ACHN (cell line): ENCODE data around the gene MAMLD1.

ENCODE experiments used
- DNase-seq: peaks from one replicate; pipeline ENCODE4 v3.0.0-alpha.2; 2015
- in situ Hi-C: cut with HindIII; loops from 2 replicates; pipeline ENCODE4 v1.10.0; 2017; ENCODE audit warnings: low sequenced_read_pairs, low pct_ligation_motif_present, low pct_unique_long_range_greater_than_20kb

The MAMLD1 gene

GRCh38 chrX:150449313-150449712 lies 86.2 kb downstream of the MAMLD1 start:
- DNase-seq, result no peak
- in situ Hi-C loops, result no loop called here

DNA sequence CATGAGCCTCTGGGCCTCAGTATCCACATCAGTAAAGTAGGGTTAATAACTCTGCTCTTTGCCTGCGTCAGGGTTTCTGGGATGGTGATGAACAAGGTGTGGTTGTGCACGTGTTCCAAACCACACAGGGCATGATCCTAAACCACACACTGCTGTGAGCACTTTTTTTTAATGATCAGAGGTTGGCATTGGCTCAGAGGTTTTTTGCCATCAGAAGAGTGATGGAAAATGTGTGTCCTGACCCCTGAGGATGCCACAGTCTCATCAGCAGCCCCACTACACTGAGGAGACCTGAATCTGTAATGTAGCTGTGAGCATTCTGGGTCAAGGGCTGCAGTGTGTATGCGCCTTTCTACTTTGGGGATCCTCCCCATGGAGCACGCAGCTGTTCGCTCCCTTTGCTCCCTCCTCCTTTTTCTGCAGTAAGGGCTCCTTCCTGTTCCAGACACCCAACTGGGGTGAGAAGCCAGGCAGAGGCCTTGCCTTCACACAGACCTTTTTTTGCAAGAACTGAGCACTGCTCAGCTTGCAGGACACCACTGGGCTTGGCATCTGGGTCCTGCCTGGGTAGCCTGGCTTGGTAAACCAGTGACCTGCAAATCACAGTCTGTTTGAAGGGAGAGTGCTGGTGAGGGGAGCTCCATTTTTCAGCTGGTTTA lies 87.5 kb downstream of the MAMLD1 start:
- no peak for DNase-seq
- in situ Hi-C loops, result no loop called here

GRCh38 chrX:150451953-150452352 lies 88.8 kb downstream of the MAMLD1 start:
- in situ Hi-C loops, result no loop called here
- no peak for DNase-seq

GRCh38 chrX:150454083-150454482 lies 91.0 kb downstream of the MAMLD1 start:
- in situ Hi-C loops, result no loop called here
- DNase-seq, result no peak

DNA sequence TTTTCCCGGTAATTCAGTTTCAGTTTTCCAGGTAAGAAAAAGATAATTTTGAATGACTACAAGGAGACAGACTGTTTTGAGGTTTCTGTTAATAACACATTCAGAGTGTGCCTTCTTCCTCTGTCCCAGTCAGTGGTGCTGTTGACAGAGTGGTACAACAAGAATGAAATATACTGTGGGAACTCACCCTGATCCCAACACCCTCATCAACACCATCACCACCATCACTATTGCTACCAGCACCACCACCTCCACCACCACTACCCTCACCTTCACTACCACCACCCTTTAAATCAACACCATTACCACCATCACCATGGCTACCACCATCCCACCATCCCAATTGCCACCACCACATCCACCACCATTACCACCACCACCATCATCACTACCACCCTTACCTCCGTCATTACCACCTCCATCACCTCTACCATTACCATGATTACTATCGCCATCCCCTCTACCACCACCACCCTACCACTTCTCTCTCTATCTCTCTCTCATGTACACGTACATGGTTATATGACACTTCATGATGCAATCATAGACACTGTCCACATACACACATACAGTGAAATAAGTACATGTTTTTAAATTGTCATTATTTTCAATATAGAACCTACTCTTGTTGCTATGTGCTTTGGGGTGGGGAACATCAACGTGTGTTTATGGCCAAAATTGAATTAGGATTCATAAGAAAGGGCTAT lies 91.5 kb downstream of the MAMLD1 start:
- in situ Hi-C loops, result no loop called here

DNA sequence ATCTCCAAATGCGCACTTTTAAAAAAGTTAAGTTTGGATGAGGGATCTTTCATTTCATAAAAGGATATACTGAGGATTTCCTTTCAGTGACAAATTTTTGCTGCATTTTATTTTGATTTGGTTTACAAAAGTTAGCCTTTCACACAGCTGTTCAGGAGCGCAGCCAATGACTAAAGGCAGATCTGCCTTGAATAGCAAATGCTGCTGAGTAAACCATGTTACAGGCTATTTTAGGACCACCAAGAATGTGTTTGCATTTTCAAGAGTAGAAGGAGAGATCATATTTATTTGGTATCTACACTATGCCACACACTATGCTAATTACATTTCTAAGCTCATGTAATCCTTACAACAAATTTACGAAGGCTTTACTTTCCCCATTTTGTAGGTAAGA lies 92.1 kb downstream of the MAMLD1 start:
- no peak for DNase-seq

More for the DNA sequence above, 91.5 kb downstream of the MAMLD1 start:
- no peak for DNase-seq

GRCh38 chrX:150456466-150456865 lies 93.3 kb downstream of the MAMLD1 start:
- in situ Hi-C loops, result no loop called here

More for the DNA sequence above, 92.1 kb downstream of the MAMLD1 start:
- in situ Hi-C loops, result no loop called here

GRCh38 chrX:150456941-150457340 lies 93.8 kb downstream of the MAMLD1 start:
- no peak for DNase-seq
- in situ Hi-C loops, result no loop called here

More at GRCh38 chrX:150456466-150456865, 93.3 kb downstream of the MAMLD1 start:
- DNase-seq, result no peak

DNA sequence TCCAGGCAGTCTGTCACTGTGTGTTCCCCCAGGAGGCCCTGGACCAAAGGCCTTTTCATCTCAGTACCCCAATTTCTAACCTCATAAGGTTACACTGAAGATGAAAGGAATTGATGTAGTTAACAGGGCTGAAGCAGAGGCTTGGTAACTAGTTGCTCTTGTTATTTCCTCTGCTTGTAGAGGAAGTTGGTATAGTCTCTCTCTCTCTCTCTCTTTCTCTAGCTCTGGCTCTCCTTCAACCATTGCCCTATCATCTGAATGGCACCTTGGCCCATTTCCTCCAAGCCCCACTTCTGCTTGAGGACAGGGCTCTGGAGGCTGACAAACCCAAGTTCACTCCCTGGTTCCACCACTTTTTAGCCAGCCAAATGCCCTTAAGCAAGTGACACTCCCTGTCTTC lies 96.1 kb downstream of the MAMLD1 start:
- in situ Hi-C loops, result no loop called here
- DNase-seq, result no peak

DNA sequence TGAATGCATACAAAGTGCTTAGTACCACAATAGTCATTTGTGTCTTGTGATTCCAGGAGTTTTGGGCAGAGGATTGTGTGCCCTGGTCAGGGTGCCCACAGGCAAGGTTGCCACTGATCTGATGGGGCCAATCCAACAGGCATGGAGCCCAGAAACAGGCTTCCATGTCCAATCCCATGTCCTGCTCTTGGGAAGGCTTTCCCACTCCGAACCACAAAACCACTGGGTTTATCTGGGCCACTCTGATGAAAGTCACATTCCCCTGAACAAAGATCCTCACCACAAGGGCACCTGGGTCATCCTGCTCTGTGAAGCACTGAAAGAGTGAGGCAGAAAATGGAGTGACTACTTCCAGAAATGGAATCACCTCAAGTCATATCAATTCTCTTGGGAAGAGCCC lies 96.9 kb downstream of the MAMLD1 start:
- in situ Hi-C loops, result no loop called here
- DNase-seq, result no peak

DNA sequence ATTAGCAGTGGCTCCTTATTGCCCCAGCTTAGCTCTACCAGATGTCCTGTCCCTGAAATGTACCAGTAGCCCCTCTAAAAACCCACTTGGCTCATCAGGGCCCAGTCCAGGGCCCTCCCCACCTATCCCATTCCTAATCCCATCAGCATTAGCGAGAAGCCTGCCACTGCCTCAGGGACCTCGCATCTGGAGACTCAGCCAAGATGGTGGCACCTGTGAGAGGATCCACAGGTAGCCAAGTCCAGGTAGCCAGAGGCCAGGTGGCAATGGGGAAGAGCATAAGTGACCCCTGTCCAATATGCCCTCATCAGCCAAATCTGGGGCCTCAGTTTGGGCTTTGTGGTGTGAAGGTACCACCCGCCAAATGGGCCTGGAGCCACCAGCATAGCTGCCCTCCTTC lies 97.7 kb downstream of the MAMLD1 start:
- no peak for DNase-seq
- in situ Hi-C loops, result no loop called here

DNA sequence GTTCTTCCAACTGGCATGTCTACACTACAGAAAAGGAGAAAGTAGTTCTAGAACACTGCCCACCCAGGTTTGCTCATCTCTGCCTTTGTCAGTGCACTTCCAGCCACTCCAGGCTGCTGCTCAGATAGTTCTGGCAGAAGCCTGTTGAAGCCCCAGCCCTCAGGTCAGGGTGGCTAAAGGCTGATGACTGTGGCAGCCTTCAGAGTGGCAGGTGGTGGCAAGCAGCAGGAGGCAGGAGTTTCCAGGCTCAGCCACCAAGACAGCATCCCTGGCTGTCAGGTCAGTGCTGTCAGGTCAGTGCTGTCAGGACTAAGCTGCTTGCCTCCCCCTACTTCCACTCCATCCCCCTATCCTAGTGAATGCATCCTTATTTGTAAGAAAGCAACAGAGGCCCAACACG lies 100.4 kb downstream of the MAMLD1 start:
- in situ Hi-C loops, result no loop called here
- DNase-seq, result no peak

GRCh38 chrX:150464001-150464400 lies 100.9 kb downstream of the MAMLD1 start:
- no peak for DNase-seq
- in situ Hi-C loops, result no loop called here

DNA sequence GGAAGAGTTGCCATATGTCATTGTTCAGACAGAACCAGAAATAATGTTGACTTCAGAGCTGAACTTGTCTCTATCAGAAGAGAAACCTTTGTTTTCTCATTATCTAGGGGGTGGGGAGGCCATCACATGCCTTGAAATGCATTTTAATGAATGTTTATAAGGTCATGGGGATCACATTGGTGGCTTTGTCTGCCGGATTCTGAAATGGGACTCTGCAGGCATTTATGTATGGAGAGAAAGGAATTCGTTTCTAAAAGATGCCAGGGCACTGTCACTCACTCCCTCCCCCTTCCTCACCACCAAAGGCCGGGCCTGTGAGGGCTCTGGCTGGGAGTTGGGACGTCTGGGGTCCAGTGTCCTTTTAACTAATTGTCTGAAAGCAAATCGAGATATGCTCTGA lies 102.2 kb downstream of the MAMLD1 start:
- in situ Hi-C loops, result no loop called here
- no peak for DNase-seq

DNA sequence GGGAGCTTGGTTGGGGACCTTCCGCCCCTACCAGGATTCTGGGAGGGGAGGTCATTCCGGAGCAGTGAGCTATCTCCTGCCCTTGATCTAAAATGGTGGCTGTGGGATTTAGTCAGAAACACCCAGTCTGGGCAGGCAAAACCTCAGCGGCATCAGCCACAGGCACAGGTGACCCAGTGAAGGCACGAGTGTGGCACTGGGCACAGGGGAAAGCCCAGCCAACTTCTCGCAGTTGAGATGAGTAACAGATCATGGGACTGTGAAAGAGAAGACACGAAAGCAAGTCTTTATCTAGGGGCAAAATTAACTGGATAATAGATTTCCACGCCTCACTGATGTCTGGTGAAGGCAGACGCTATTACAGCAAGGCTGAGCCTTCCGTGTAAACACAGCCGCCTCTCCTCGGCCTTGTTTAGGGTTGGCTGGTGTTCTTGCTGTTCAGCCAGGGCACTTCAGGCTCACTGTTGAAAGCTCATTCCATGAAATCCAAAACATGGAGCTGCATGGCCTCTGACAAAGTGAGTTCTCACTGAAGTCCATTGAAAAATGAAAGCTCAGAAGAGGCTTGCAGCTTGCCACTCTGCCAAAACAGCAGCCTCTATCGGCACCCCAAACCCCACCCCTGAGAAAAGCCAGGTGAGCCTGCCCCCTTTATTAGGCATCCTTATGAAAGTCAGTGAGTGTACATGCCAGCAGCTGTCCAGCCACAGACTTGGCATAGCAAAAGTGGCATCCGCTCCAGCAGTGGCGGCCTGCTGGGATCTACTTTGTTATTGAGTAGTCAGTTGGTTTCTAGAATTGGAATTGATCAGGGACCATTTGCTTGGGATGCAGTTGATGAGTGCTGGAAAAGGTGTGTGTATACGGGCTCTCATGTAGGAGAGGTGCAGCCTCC lies 103.0 kb downstream of the MAMLD1 start:
- in situ Hi-C loops, result no loop called here
- no peak for DNase-seq

GRCh38 chrX:150472306-150472705 lies 109.2 kb downstream of the MAMLD1 start:
- in situ Hi-C loops, result no loop called here
- no peak for DNase-seq

GRCh38 chrX:150473371-150473770 lies 110.3 kb downstream of the MAMLD1 start:
- in situ Hi-C loops, result no loop called here
- DNase-seq, result no peak

DNA sequence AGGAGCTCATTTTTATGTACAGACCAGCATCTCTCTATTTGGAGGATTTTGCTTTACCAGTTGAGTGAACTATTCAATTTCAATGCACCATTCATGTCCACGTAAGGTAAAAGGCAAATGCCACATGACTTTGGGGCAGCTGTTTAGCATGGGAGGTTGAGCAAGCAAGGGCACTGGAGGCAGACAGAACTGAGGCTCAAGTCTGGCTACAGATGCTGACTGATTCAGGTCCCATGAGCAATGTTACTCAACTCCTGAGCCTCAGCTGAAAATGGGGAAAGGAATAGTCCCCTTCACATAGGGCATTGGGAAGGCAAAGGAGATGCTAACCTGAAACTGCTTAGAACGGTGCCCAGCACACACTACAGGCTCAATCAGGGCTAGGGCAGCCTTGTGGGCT lies 112.3 kb downstream of the MAMLD1 start:
- no peak for DNase-seq
- in situ Hi-C loops, result no loop called here

GRCh38 chrX:150476164-150476699 lies 113.1 kb downstream of the MAMLD1 start:
- in situ Hi-C loops, result no loop called here

More at GRCh38 chrX:150476164-150476699, 113.1 kb downstream of the MAMLD1 start:
- no peak for DNase-seq
